T-helper 22 cell (primary cell): Measurements from ENCODE around the gene AKAP7.
"Not testable (repeated sequence)": the region's sequence is repeated elsewhere in the genome, so short reads cannot be mapped to it uniquely, and the experiment has no call there.

Experiments
- DNase-seq: peaks from one replicate; pipeline ENCODE4 v3.0.0-alpha.2; 2020; ENCODE audit warnings: low read depth

AKAP7 gene

DNA sequence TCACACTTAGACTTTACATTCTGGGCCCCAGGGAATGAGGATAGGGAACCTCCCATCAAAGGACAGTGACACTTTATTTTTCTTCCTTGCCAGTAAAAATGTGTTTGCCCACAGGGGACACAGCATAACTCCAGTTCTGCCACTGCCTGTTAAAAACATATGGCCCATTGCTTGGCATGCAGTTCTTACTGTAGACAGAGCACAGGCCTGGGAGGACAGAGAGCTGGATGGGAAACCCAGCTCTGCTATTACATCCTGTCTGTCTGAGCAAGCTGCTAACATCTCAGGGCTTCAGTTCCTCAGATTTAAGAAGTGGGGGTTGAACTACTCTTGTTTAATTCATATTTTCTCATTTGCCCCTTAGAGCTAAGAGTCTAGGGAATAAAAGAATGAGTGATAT is 120.2 kb downstream of the AKAP7 start:
- DNase-seq = no peak

DNA sequence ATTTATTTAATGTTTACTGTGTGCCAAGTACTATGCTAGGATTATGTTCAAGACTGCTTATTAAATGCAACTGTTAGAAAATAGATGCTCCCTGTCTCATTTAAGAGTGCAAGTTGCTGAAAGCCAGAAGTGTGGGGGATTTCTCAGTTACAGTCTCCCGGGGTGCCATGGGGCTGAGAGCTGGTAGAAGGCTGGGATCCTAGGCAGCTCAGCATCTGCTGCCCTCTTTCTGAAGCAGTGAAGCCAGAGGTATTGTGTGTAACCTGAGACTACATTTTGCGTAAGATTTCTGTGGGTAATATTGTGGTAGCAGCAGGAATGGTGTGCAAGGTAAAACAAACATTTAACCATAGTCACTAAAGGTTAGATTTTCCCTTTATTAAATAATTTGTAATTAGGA is 120.6 kb downstream of the AKAP7 start:
- DNase-seq = no peak

DNA sequence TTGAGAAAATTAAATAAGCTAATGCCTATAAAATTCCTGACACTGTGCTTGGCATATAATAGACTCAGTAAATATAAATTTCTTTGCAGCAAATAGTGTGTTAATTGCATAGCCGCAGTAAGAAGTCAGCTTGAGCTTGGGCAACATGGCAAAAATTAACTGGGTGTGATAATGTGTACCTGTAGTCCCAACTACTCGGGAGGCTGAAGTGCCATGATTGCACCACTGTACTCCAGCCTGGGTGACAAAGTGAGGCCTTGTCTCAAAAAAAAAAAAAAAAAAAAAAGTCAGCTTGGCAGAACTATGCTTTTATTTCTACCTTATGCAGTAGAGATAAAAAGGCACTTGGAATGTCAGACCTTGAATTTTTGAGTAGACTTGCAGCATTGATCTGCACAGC is 121.8 kb downstream of the AKAP7 start:
- DNase-seq = no peak

DNA sequence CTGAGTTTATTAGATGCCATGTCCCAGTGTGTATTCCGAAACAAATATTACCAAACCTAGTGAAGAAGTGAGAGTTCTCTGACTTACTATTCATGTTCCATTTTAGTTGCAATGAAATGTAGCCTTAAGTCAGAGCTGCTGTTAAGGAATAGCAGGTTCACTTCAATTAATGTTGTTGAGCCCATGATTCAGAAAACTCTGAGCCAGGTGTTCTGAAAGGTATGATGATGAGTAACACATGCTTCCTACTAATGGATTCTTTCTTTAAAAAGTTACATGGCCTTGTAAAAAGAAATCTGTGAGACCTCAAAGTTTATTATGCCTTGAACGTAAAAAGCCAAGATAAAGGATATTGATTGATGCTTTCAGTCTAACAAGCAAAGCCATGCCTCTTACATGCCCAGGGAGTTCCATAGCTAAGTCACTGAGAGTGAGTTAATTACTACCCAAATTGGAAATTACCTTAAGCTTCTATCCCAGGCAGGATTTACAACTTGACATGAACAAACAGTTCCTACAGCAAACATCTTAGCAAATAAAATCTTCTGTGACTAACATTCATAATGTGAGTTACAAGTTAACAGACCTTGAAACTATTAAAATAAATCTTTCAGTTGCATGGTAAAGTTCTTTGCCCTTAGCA is 122.9 kb downstream of the AKAP7 start:
- DNase-seq = no peak

DNA sequence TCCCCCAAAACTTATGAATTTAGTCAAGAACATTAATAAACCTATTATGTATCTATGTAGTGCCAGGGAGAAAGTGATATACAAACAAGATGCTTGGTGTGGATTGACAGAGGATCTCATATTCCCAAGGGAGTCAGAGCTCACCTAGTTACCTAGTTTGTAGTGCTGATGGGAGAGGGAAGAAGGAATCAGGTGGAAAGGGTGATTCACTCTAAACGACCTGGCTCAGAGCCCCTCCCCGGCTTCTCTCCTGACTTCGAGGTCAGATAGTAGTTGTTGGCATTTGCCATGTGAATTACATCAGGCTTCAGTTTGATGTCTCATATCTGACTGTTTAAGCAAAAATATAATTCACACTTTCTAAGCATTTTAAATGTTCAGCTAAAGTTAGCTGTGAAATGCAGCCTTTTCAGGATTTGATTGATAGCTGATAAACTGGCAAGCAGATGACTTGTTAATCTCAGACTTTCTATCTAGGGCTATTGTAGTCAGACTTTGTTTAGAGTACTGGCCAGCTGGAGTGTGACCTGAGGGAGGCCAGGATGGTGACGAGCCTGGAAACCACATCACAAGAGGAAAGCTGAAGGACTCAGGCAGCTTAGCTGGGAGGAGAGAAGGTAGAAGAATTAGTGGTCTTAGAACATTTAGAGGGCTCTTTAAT is 123.7 kb downstream of the AKAP7 start:
- no peak for DNase-seq

DNA sequence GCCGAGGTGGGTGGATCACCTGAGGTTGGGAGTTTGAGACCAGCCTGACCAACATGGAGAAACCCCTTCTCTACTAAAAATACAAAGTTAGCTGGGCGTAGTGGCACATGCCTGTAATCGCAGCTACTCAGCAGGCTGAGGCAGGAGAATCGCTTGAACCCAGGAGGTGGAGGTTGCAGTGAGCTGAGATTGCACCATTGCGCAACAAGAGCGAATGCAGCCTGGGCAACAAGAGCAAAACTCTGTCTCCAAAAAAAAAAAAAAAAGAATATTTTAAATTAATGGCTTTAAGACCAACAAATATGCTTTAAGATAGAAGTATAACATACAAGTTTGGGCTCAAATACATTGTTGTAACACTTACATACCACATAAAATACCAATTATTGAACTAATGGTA is 125.7 kb downstream of the AKAP7 start:
- DNase-seq = not testable (repeated sequence)

DNA sequence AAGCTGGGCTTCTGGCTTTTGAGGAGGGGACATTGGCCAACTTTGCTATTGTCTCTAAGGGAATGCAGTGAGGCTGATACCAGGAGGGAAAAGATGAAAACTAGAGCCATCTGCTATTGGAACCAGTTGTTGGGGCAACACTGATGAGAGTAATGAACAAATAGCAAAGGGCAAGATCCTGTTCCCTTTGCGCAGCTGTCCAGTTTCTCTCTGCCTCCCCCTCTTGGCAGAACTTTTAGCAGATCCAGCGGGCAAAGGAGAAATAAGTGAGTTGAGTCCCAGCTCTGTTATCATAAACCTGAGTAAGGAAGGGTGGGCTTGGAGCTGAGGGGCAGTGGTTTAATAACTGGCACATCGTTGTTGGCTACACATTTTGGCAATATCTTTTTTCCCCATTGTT is 126.8 kb downstream of the AKAP7 start:
- DNase-seq = no peak

DNA sequence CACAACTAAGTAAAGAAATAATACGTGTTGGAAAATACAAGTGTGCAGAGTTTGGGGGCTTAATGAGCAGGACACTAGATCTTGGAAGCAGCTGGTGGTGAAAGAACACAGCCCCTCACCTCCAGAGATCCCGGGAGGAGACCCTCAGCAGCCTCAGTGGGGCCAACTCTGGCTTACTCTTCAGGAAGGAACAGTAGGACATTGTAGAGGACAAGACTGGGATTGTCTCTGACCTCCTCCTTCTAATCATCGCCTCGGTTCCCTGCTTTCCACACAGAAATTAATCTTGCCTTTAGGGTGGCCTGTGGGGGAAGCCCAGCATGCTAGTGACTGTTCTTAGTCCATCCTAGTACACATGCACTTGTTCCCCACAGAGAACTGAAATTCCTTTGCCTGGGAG is 130.7 kb downstream of the AKAP7 start:
- no peak for DNase-seq

DNA sequence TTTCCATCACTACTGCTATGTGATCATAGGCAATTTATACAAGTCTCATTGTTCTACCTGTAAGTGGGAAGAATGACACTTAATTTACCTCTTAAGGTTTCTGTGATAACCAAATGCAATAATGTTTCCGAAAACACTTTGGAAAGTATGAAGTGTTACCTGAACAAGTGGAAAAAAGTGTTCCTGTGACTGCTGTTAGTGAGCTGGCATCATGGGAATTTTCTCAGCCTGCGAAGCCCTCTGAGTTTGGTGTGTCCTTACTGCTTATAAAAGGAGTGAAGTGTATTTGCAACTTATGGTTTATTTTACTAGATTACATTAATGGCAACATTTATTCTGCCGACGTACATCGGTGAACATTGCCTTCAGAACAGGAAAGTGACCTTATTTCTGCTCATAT is 133.0 kb downstream of the AKAP7 start:
- DNase-seq = no peak

DNA sequence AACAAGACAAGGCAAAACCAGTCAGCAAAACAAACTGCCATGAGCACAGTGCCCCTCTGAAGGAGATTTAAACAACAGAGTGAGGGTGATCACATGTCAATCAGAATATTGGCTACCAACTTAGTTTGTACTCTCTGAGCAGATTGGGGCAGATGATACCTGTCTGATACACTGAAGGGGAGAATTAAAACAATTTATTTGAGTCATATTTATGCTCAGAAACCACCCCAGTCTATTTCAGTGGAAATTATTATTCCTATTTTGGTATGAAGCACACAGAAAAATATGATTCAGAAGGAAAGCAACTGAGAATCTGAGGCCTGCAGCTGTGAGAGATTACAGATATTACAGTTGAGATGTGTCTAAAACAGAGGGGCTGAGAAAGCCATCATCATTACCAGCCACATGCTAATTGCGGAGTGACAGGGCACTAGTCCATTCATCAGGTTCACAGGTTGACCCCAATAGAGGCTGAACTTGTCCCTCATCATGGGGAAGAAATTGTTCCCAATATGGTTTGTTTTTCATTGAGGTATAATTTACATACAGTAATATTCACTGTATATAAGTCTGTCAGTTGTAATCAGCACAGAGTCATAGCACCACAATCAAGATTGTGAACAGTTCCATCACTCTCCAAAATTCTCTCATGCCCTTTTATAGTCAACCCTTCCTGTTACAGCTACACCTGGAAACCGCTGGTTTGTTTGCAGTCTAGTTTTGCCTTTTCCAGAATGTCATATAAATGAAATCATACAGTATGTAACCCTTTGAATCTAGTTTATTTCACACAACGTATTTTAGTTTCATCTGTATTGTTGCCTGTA is 134.5 kb downstream of the AKAP7 start:
- DNase-seq = no peak

DNA sequence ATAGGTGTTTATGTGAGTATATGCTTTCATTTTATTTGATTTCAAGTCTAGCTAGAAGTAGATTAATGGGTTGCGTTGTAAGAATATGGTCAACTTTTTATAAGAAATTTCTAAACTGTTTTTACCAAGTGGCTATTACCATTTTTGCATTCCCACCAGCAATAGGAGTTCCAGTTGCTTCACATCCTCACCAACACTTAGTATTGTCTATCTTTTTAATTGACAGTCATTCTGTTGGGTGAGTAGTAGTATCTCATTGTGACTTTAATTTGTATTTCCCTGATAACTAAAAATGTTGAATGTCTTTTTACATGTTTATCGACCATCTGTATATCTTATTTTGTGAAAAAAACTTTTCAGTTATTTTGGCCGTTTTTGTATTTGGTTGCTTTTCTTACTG is 135.3 kb downstream of the AKAP7 start:
- DNase-seq = no peak

DNA sequence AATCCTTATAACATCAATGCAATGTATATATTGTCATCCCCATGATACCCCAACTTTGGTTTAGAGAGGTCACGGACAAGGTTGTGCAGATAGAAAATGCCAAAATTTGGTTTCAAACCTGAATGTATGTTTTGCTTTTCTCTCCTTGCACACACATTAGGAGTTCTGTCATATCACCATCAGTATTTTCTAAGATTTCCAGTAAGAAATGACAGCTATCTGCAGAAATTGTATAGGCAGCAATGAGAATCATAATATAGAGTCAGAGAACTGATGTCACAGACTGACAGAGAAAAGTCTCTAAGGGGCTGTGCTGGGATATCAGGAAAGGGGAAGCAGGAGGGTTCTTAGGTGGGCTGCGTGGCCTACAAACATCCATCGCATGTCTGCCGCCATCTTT is 140.0 kb downstream of the AKAP7 start:
- no peak for DNase-seq

DNA sequence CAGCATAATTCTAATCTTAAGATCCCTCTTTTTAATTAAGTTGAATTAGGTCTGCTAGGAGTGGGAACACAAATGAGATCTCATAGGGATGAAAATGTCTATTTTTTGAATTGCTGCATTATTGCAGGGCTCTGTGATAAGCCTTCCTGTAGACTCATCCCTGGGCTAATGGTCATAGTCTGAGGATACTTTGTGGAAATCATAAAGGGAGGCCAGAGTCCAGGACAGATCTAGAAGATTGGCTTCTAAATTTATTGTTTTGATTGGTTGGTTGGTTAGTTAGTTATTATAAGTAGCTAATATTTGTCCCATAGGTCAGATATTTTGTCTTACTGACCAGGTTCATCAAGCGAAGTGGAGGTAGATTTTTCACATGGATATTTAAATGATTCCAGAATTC is 142.3 kb downstream of the AKAP7 start:
- DNase-seq = no peak

DNA sequence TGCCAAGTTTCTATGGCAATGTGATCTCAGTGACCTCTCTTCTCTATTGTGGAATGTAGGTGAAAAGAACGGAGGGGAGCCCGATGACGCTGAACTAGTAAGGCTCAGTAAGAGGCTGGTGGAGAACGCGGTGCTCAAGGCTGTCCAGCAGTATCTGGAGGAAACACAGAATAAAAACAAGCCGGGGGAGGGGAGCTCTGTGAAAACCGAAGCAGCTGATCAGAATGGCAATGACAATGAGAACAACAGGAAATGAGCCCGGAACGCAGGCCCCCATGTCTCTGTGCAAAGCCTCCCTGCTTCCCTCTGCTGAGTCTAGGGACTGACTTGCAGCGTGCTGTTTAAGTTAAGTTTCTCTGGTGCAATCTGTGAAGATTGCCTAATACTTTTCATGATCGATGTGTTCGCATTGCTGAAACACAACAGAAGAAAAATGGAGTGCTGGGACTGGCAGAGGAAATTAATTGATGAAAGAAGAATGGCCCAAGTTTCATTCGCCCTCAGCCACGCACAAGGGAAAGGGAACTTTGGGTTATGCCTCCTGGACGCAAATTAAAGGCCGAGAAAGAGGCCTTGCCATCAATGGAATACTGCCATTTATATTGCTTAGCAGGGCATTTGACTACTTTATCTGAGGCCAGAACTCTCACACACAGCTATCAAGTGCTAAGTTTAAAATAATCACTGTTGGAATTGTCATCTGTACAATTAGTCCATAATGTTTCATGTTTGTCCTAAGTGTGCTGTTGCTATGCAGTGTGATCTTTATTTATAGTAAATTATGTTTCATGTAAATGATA is 146.4 kb downstream of the AKAP7 start:
- DNase-seq = peak; percentile 23

DNA sequence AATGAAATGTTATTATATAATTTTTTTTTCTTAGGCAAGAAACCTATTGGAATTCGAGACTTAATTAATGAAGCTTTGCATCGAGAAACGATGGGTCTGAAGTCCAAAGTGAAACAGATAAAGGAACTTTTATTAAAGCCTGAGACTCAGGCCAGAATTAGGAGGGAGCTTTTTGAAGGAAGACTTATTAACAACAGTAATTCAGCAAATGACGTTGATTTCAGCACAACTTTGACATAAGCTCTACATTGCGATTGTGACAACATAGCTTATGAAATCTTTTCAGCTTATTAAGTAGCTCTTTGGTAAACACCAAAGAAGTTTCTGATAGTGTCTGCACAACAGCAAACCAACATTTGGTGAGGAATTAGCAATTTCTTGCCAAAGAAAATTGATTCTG is 147.1 kb downstream of the AKAP7 start:
- no peak for DNase-seq

DNA sequence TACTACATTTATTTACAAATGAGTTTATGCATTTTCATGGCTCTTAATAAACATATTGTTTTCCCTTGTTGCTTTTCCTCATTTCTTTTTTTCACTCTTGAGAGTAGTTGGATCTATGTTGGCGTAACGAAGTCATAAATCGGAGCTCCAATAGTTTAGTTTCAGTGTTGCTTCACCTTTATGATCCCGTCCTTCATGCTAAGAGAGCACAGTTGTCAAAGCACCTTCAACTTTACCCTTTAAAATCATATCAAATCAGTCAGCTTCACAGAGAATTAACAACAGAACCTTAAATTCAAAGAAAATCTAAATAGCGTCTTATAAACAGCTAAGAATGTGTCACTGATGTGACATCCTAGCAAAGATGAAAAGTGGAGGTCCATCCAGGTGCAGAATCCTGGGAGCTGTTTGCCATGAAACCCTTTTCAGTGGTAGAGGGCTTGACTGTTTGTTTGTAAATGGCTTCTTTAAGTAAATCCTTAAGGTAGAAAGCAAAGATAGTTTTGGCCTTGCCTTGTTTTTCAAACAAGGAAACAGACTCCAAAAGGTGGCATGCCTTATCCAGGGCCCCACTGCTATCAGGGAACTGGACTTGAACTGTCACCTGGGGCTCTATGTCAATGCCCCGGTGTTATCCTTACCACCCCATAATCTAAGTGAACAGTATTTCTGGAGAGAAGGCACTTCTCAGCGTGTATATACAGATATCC is 148.4 kb downstream of the AKAP7 start:
- DNase-seq = no peak

DNA sequence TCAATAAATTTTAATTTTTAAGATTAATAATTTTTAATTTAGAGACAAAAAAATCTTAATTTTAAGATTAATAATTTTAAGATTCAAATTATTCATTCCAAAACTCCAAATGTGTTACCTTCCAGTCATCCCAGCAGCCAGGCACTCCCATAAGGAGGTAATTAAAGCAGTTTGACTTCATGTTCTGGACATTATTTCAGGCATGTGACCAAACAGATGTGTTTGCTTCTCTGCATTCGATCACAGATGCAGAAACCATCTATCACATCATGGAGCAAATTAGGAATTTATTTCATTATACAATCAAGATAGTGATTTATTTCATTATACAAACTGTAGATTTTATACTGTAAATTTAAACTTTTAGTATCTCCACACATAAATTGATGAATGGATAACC is 150.3 kb downstream of the AKAP7 start:
- DNase-seq = no peak

DNA sequence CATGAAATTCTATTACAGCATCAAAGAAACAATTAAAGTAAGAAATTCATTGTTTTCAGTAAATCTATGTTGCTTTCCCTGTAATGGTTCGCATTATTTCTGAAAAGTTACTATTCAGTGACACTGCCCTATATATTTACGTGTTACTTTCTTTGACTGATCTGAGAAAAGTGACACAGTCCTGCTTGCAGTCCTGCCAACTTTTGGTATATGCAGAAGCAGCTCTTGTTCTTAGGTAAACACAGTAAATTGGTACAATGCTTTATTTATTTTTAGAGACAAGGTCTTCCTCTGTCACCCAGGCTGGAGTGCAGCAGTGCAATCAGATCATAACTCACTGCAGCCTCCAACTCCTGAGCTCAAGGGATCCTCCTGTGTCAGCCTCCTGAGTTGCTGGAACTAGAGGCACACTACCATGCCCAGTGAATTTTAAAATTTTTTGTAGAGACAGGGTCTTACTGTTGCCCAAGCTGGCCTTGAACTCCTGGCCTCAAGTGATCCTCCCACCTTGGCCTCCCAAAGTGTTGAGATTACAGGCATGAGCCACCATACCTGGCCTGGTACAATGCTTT is 151.3 kb downstream of the AKAP7 start:
- no peak for DNase-seq

DNA sequence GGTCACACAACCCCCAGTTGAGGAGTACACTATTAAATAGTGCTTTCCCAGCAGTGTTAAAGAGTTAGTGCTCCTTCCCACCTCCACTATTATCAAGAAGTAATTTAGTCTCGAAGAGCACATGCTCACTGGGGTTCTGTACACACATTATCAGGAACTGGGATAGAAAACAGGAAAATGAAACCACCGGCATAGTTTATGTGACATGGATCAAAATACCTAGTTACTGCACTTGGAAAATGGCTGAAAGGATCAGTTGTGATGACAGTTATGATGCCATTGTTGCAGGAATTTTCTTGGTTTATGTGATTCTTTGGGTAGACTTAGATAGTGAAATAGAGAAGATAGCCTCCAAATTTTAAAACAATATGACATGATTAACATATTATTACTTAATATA is 152.9 kb downstream of the AKAP7 start:
- DNase-seq = no peak

DNA sequence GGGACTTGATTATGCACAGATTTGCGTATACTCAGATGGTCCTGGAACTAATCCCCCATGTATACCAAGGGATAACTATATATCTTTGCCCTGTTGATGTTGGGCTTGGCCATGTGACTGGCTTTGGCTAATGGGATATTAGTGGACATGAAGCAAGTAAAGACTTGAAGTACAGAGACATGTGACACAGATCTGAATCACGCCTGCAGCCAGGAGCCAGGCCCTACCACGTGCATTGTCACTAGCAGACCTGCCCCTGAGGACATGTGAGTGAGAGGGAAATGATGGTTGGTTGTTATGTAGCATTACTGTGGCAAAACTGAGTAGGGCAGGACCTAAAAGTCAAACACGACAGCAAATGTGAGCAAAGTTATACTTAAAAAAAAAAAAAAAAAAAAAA is 155.7 kb downstream of the AKAP7 start:
- no peak for DNase-seq

DNA sequence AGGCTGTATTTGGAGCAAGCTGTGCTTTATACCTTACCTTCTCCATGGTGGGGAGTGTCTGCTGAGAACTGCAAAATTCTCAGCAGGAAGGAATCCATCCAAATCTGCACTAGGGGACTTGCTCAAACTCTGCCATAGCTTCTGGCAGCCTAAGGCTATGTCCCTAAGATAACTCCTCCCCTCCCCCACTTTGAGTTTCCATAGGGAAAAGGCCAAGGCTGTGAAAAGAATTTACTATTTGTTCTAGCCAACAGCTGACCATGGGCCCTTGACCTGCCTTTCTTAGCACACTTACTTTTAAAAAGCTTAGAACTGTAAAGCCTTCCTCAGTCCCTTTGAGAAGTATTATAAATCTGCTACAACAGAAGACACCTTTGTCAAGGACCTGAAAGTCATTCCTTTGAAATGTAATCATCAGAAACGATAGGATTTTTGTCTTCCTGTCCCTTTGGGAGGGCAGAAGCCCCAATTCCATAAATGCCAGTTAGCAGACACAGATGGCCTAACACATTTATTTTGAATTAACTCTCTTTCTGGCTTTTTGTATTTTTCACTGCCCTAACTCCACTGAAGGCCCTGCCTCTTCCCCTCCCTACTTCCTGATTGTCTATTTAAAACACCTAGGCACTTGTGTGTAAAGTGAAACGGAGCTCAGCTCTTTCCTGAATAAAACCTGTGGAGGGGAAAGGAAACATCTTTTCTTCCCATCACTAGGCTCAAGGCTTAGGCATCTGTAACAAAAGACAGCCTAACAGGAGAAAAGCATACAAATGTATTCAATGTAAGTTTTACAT is 157.1 kb downstream of the AKAP7 start:
- DNase-seq = no peak
